CD4-positive, CD25-positive, alpha-beta regulatory T cell (primary cell): Measurements from ENCODE around the gene LONP1. TPM values are rescaled to one million over a fixed set of nuclear protein-coding genes. Genes with fewer than 3 reads are reported as not detected.

ENCODE experiments used
- ATAC-seq, 2 donors: fragments of 150-1000 bp; cut with Tn5 transposase; one replicate each; pipeline ENCODE4 v1.10.0; 2021; ENCODE audit warnings: low read depth in 2 of 2, moderate number of reproducible peaks in 2 of 2, moderate library complexity in 1 of 2
- DNase-seq, 3 donors: peaks; one replicate each; pipeline versions ENCODE4 v3.0.0 to v3.0.0-alpha.2; 2012 to 2022; ENCODE audit warnings: mixed read lengths in 1 of 3
- H3K27ac ChIP-seq: one replicate; pipeline ENCODE4 v1.7.0; 2013; ENCODE audit warnings: mild to moderate bottlenecking, low read length; ENCODE audit not compliant: insufficient read depth, poor library complexity, severe bottlenecking
- H3K27me3 ChIP-seq: one replicate; pipeline ENCODE4 v1.7.0; 2013; ENCODE audit warnings: low read length; ENCODE audit not compliant: control insufficient read depth, insufficient read depth
- H3K36me3 ChIP-seq: one replicate; pipeline ENCODE4 v1.7.0; 2013; ENCODE audit warnings: mild to moderate bottlenecking, low read length, moderate library complexity; ENCODE audit not compliant: control insufficient read depth, insufficient read depth
- H3K4me1 ChIP-seq: 2 replicates; pipeline ENCODE4 v1.7.0; 2013; ENCODE audit warnings: mild to moderate bottlenecking, low read length; ENCODE audit not compliant: insufficient read depth, control insufficient read depth, poor library complexity, severe bottlenecking
- H3K4me3 ChIP-seq: one replicate; pipeline ENCODE4 v1.7.0; 2013; ENCODE audit warnings: low read depth, mild to moderate bottlenecking, low read length, moderate library complexity
- H3K9me3 ChIP-seq, 2 experiments: 1 replicate in 1 of 2; 2 replicates in 1 of 2; pipeline ENCODE4 v1.7.0; 2013; ENCODE audit warnings: low read length in 2 of 2, mild to moderate bottlenecking in 1 of 2, moderate library complexity in 1 of 2; ENCODE audit not compliant: control insufficient read depth in 2 of 2
- H3K27ac Mint-ChIP-seq, 3 donors: one replicate each; pipeline ENCODE4 v1.8.0; 2020 to 2022; ENCODE audit warnings: mild to moderate bottlenecking in 3 of 3, mixed read lengths in 3 of 3, moderate library complexity in 2 of 3
- H3K27me3 Mint-ChIP-seq: one replicate; pipeline ENCODE4 v1.8.0; 2022; ENCODE audit warnings: mild to moderate bottlenecking, mixed read lengths
- H3K36me3 Mint-ChIP-seq: one replicate; pipeline ENCODE4 v1.8.0; 2020; ENCODE audit warnings: mixed read lengths
- H3K4me1 Mint-ChIP-seq, 4 donors: one replicate each; pipeline ENCODE4 v1.8.0; 2020 to 2022; ENCODE audit warnings: mixed read lengths in 4 of 4, mild to moderate bottlenecking in 1 of 4
- H3K4me3 Mint-ChIP-seq, 4 donors: one replicate each; pipeline ENCODE4 v1.8.0; 2020 to 2022; ENCODE audit warnings: mild to moderate bottlenecking in 4 of 4, mixed read lengths in 4 of 4, moderate library complexity in 3 of 4
- H3K9me3 Mint-ChIP-seq, 7 donors: one replicate each; pipeline ENCODE4 v1.8.0; 2020 to 2022; ENCODE audit warnings: mixed read lengths in 7 of 7, mild to moderate bottlenecking in 3 of 7, moderate library complexity in 2 of 7
- polyA plus RNA-seq, 4 donors: library from polyadenylated mRNA; unstranded; fragments of 300-500 nt; fragmentation: Illumina TruSeq; gene quantifications; one replicate each; pipeline ENCODE4 v1.2.3, GENCODE V29; 2021
- total RNA-seq: library from RNA; stranded (reverse); gene quantifications from one replicate; pipeline ENCODE4 v1.2.3, GENCODE V29; 2022

LONP1 gene
- total and polyA plus RNA-seq, 5 donors from 2014 or later: 16.4 to 67.6 (median 22.7) TPM

DNA sequence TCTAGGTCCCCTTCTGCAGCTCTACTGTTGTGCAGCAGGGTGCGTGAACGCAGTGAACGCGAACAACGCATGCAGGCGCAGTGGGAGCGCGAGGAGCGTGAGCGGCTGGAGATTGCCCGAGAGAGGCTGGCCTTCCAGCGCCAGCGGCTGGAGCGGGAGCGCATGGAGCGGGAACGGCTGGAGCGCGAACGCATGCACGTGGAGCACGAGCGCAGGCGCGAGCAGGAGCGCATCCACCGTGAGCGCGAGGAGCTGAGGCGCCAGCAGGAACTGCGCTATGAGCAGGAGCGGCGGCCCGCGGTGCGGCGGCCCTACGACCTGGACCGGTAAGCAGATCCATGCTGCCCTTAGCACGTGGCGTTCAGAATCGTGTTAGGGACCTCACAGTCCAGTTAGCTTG is 58.5 kb downstream of the LONP1 start:
- no peak for DNase-seq
- Mint-ChIP-seq H3K27ac (no peak overlapping the region), H3K4me3 (no peak overlapping the region), H3K36me3 (peaks cover 32% of the 10 kb centered on the region), H3K27me3 (no peaks in the 10 kb centered on the region), H3K9me3 (no peaks in the 10 kb centered on the region), H3K4me1 (no peaks in the 10 kb centered on the region)
- Histone ChIP-seq H3K27ac (no peak overlapping the region), H3K27me3 (no peaks in the 10 kb centered on the region), H3K9me3 (no peaks in the 10 kb centered on the region), H3K36me3 (peaks cover 89% of the 10 kb centered on the region), H3K4me1 (no peaks in the 10 kb centered on the region), H3K4me3 (no peak overlapping the region)
- no peak for ATAC-seq

DNA sequence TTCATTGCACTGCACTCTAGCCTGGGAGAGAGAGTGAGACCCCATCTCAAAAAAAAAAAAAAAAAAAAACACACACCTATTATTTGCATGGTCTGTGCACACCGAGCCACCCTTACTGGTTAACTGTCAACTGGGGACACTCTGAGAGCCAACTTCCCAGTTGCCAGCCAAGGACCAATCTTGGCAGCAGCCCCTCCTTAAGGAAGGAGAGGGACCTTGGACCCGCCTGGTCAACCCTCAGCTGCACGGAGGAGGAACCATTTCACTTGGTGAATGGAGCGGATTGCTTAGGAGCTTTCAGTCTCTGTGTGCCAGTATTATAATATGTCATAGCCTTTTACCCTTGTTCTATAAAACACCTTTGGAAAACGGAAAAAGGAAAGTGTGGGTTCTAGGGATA is 64.5 kb downstream of the LONP1 start:
- no peaks in the 10 kb centered on the region for H3K27me3 Mint-ChIP-seq
- Histone ChIP-seq H3K4me3 (no peak overlapping the region), H3K36me3 (peaks cover 80% of the 10 kb centered on the region), H3K9me3 (no peaks in the 10 kb centered on the region), H3K27me3 (no peaks in the 10 kb centered on the region), H3K4me1 (no peaks in the 10 kb centered on the region), H3K27ac (no peak overlapping the region)
- no peaks in the 10 kb centered on the region for H3K9me3 Mint-ChIP-seq
- ATAC-seq (no peak), DNase-seq (no peak)
- H3K4me1 Mint-ChIP-seq: no peaks in the 10 kb centered on the region
- H3K4me3 Mint-ChIP-seq: no peak overlapping the region
- peak overlapping the region in 1 of 3 donors; percentile 29 for H3K27ac Mint-ChIP-seq
- peaks cover 44% of the 10 kb centered on the region for H3K36me3 Mint-ChIP-seq

DNA sequence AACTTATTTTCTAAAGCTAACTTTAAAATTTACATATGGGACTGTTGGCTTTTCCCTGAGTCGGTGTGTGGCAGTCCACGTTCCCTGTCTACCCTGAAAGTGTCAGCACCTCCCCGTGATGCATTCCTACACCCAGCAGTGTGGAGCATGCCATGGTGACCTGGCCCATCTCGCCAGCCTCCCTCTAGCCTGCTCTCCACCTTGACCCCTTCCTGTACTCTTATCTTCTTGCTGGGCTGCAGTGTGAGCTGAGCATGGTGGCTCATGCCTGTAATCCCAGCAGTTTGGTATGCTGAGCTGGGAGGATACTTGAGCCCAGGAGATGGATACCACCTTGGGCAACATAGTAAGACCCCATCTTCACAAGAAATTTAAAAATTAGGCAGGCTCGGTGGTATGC is 65.0 kb downstream of the LONP1 start:
- no peak overlapping the region for H3K4me3 Mint-ChIP-seq
- H3K27ac ChIP-seq: no peak overlapping the region
- peaks cover 79% of the 10 kb centered on the region for H3K36me3 ChIP-seq
- ATAC-seq (no peak), DNase-seq (no peak)
- H3K9me3 ChIP-seq: no peaks in the 10 kb centered on the region
- no peak overlapping the region for H3K4me3 ChIP-seq
- no peaks in the 10 kb centered on the region for H3K27me3 Mint-ChIP-seq
- peak overlapping the region in 1 of 3 donors; percentile 29 for H3K27ac Mint-ChIP-seq
- H3K9me3 Mint-ChIP-seq: no peaks in the 10 kb centered on the region
- H3K4me1 Mint-ChIP-seq: no peaks in the 10 kb centered on the region
- no peaks in the 10 kb centered on the region for H3K27me3 ChIP-seq
- no peaks in the 10 kb centered on the region for H3K4me1 ChIP-seq
- peaks cover 47% of the 10 kb centered on the region for H3K36me3 Mint-ChIP-seq

DNA sequence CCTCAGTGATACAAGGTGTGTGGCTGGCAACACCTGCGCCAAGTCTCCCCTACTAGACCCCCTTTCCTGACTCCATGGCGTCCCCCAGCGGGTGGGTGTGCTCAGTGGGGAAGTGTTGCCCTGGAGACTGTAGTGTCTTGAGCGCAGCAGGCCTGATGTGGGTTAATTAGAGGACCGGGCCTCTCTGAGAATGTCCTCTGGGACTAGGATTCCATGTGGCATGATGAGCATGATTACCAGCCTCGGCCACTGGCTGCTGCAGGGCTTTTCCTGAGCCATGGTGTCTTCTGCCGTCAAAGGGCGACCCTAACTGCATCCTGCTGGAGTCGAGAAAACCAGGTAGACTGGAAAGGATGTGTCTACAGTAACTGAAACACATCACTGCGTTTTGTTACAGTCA is 67.7 kb downstream of the LONP1 start:
- no peaks in the 10 kb centered on the region for H3K9me3 Mint-ChIP-seq
- H3K27me3 Mint-ChIP-seq: no peaks in the 10 kb centered on the region
- Histone ChIP-seq H3K9me3 (no peaks in the 10 kb centered on the region), H3K4me3 (no peak overlapping the region), H3K27ac (no peak overlapping the region), H3K27me3 (no peaks in the 10 kb centered on the region), H3K4me1 (no peaks in the 10 kb centered on the region), H3K36me3 (peaks cover 77% of the 10 kb centered on the region)
- H3K4me1 Mint-ChIP-seq: peaks cover 0 to 4% (median under 1%) of the 10 kb centered on the region in 4 donors
- no peak overlapping the region for H3K27ac Mint-ChIP-seq
- H3K36me3 Mint-ChIP-seq: peaks cover 49% of the 10 kb centered on the region
- no peak overlapping the region for H3K4me3 Mint-ChIP-seq
- DNase-seq (no peak), ATAC-seq (no peak)

DNA sequence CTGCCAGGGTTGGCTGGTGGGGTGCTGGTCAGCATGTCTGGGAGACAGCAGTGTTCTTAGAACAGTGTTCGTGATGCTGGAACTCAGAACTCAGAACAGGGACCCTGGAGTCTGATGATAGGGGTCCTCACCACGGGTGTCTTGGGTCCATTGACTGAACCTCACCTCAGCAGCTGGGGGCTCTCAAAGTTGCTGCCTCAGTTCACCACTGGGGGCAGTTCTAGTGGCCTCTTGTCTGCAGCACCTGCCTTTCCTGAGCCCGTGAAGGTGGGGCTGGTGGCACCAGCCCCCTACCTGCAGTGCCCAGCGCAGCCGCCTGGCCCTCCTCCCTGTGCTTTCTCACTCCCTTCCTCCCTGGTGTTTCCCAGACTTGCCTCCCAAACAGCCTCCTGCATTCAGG is 68.6 kb downstream of the LONP1 start:
- no peaks in the 10 kb centered on the region for H3K9me3 ChIP-seq
- H3K27ac ChIP-seq: no peak overlapping the region

DNA sequence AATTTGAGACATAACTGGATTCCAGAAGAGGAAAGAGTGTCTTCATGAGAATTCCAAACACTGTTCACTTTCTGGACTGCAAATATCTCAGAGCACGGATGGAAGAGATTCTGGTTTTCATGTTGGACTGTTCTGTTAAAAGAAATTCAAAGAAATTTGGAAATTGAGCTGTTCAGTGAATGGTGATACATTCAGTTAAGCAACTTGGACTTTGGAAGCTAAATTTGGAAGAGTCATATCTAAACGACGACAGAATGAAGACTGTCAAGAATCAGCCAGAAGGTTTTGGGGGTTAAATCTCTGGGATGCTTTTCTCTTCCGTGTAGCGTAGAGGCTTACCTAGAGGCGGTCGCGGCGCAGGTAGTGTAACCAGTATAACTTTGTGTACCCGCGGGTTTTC is 71.5 kb downstream of the LONP1 start:
- H3K27me3 Mint-ChIP-seq: no peaks in the 10 kb centered on the region
- no peak overlapping the region for H3K27ac Mint-ChIP-seq
- Histone ChIP-seq H3K27ac (no peak overlapping the region), H3K4me1 (no peaks in the 10 kb centered on the region), H3K27me3 (no peaks in the 10 kb centered on the region), H3K9me3 (no peaks in the 10 kb centered on the region), H3K4me3 (no peak overlapping the region), H3K36me3 (peaks cover 84% of the 10 kb centered on the region)
- no peak overlapping the region for H3K4me3 Mint-ChIP-seq
- no peaks in the 10 kb centered on the region for H3K9me3 Mint-ChIP-seq
- DNase-seq (no peak), ATAC-seq (no peak)
- peaks cover 0 to 28% (median 23%) of the 10 kb centered on the region in 4 donors for H3K4me1 Mint-ChIP-seq
- H3K36me3 Mint-ChIP-seq: peaks cover 66% of the 10 kb centered on the region

More for the DNA sequence above, 68.6 kb downstream of the LONP1 start:
- H3K4me3 Mint-ChIP-seq: no peak overlapping the region
- no peaks in the 10 kb centered on the region for H3K27me3 ChIP-seq
- H3K4me3 ChIP-seq: no peak overlapping the region
- no peak overlapping the region for H3K27ac Mint-ChIP-seq
- H3K4me1 Mint-ChIP-seq: peaks cover 0 to 10% (median 6%) of the 10 kb centered on the region in 4 donors
- H3K4me1 ChIP-seq: no peaks in the 10 kb centered on the region
- DNase-seq (no peak), ATAC-seq (no peak)
- peaks cover 82% of the 10 kb centered on the region for H3K36me3 ChIP-seq
- no peaks in the 10 kb centered on the region for H3K9me3 Mint-ChIP-seq
- H3K36me3 Mint-ChIP-seq: peaks cover 54% of the 10 kb centered on the region
- no peaks in the 10 kb centered on the region for H3K27me3 Mint-ChIP-seq

DNA sequence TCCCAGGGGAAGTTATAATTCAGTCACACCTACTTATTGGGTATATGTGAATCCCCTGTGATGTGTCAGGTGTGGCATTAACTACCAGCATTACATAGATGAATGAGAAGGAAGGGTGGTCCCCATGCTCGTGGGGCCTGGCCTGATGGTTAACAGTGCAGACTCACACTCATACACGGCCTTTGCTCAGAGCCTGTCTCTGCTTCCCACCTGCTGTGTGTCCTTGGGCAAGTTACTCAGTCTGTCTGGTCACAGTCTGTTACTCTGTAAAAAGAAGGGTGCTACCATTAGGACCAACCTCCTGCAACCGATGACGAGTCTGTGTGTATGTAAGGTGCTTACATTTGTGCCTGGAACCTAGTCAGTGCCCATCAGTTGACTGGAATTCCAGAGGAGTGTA is 73.2 kb downstream of the LONP1 start:
- Histone ChIP-seq H3K4me3 (no peak overlapping the region), H3K36me3 (peaks cover 86% of the 10 kb centered on the region), H3K27me3 (no peaks in the 10 kb centered on the region), H3K9me3 (no peaks in the 10 kb centered on the region), H3K4me1 (no peaks in the 10 kb centered on the region), H3K27ac (no peak overlapping the region)
- no peak for ATAC-seq
- H3K4me3 Mint-ChIP-seq: no peak overlapping the region
- H3K4me1 Mint-ChIP-seq: peaks cover 0 to 36% (median 24%) of the 10 kb centered on the region in 4 donors
- H3K9me3 Mint-ChIP-seq: no peaks in the 10 kb centered on the region
- no peak for DNase-seq
- H3K36me3 Mint-ChIP-seq: peaks cover 56% of the 10 kb centered on the region
- H3K27me3 Mint-ChIP-seq: no peaks in the 10 kb centered on the region
- peak overlapping the region in 2 of 3 donors; percentile 59 to 75 for H3K27ac Mint-ChIP-seq

DNA sequence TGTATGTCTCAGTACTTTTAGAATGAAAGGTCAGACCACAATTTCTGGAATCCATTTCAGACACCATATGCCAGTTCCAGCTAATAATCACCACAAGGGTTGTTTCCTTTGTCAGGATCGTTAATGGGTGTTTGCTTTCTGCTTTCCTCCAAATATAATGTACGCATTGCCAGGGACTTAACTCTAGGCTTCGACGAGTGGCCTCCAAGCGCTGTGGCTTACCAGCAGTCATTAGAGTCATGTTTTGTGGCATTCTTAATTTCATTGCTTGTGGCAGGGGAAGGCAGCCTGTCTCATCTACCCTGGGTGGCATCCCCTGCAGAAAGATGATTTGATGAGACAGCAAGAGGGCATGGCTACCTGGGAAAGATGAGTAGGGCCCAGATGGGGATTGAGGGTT is 74.5 kb downstream of the LONP1 start:
- Histone ChIP-seq H3K4me1 (no peaks in the 10 kb centered on the region), H3K27ac (no peak overlapping the region), H3K36me3 (peaks cover 82% of the 10 kb centered on the region), H3K4me3 (no peak overlapping the region), H3K27me3 (no peaks in the 10 kb centered on the region), H3K9me3 (no peaks in the 10 kb centered on the region)
- H3K4me1 Mint-ChIP-seq: peaks cover 0 to 43% (median 29%) of the 10 kb centered on the region in 4 donors
- H3K27ac Mint-ChIP-seq: peak overlapping the region in 1 of 3 donors; percentile 32
- no peak overlapping the region for H3K4me3 Mint-ChIP-seq
- DNase-seq: no peak
- H3K9me3 Mint-ChIP-seq: no peaks in the 10 kb centered on the region
- H3K27me3 Mint-ChIP-seq: no peaks in the 10 kb centered on the region
- ATAC-seq: no peak
- H3K36me3 Mint-ChIP-seq: peaks cover 54% of the 10 kb centered on the region
